ENCODE results near the gene CYP3A4.
"Not testable (repeated sequence)": the region's sequence is repeated elsewhere in the genome, so short reads cannot be mapped to it uniquely, and the experiment has no call there.

CYP3A4 gene

DNA sequence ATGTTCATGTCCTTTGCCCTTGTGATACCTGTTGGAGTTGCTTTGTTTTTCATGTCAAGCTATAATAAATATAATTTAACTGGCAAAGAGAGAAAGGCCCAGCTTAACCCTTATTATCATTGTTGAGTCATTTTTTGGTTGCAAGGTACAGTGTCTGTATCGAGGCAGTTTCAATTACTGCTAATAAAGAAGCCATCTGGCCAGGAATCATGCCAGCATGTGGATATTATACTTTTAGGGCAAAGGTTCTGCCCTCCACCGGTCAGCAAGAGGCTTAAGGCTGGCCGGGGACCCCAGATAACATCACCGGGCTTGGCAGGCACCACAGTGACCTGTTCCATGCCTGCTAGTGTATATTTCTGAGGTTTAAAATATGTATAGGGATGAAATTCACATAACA, 9.0 kb upstream of the CYP3A4 start:
- no peak for DNase-seq (ENCODE audit: low read depth, low spot score)

DNA sequence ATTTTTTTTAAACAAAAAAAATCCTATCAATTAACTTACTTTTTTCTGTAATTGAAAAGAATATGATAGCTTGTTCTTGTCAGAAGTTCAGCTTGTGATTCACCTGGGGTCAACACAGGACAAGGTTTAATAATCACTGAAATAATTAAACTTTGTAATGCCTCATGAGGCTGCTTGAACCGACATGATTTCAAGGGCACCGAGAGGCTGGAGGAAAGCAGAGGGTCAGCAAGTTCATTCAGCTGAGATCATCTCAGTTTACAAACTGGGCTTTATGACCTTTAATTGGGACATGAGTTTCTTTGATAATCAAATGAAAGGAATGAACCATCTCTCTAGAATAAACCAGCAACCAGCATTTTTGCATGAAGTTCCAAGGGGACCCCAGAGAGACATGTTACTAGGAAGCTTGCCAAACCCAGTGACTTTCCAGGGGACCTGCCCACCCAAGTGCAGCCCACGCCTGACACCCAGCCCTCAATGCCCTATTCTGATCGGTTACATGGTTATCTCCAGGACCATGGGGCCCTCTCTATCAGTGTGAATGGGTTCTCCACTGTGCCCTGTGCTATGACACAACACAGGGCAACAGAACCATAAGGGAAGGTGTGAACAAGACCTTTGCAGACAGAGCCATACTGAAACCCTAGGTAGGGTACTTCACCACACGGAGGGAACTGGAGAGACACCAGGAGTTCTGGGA, 7.8 kb upstream of the CYP3A4 start:
- DNase-seq (ENCODE audit: low read depth, low spot score): no peak

DNA sequence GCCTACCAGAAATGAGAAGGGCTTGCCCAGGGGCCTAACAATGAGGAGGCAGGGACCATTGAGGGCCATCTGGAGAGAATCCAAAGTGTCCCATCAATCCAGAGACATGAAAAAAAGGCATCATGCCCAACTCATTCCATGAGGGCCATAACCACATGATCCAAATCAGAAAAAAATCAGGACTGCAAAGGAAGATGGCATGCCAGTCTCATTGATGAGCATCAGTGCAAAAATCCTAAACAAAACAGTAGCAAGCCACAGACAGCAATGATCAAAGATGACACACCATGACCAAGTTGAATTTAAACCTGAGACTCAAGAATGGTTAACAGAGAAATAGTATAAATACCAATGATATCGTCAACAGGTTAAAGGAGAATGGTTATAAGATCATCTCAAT, 7.0 kb upstream of the CYP3A4 start:
- DNase-seq (ENCODE audit: low read depth, low spot score): no peak

DNA sequence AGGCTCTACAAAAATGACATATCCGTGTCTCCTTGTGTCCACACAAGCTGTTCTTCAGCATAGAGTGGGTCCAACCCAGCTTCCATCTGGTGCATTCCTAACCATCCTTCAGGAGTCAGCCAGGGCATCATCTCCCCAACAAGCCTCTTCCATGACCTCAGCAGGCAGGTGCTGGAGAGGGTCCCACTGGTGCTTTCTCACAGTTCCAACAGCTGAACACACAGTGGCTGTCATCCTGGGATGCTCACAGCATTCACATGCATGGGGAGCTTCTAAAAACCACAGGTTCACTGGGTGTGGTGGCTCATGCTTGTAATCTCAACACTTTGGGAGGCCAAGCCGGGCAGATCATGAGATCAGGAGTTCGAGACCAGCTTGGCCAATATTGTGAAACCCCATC, 6.4 kb upstream of the CYP3A4 start:
- no peak for DNase-seq (ENCODE audit: low read depth, low spot score)

DNA sequence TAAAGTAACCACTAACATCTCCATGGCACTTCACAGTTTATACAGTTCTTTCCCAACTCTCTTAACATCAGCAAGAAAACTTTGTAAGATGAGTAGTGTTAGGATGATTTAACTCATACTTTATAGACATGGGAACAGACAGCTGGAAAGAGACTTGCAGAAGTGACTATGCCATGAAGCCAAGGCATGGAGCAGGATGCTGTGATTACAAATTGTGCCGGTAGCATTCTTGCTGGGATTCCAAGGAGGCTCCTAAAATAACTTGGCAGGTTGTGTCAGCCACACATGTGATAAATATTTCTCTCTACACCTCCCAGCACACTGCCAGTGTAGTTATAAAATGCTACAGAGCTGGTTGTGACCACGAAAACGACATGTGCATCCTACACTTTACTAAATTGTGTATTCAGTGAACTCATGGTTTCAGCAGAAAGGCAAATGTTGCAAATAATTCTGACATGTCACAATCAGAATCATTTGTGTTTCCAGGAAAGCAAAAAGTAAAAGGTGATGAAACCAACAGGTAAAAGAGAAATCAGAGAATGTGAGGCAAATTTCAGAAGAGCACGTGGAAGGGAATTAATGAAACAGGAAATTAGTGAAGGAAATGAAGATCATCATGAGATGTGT, 5.6 kb upstream of the CYP3A4 start:
- no peak for DNase-seq (ENCODE audit: low read depth, low spot score)

DNA sequence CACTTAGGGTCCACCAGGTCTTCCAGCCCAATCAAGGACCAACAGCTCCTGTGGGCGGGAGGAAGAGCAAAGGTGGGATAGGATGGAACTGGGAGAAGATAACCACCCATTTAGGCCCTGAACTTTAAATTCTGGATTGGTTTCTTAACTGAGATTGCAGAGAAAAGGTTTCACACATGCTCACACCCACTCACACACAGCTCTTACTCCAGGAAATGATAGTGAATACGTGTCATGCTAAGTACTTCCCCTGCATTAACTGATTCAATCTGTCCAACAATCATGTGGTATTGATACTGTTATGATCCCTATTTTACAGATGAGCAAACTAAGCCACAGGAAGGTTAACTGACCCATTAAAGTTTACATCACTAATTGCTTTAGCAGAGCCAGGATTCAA, 4.6 kb upstream of the CYP3A4 start:
- no peak for DNase-seq (ENCODE audit: low read depth, low spot score)

DNA sequence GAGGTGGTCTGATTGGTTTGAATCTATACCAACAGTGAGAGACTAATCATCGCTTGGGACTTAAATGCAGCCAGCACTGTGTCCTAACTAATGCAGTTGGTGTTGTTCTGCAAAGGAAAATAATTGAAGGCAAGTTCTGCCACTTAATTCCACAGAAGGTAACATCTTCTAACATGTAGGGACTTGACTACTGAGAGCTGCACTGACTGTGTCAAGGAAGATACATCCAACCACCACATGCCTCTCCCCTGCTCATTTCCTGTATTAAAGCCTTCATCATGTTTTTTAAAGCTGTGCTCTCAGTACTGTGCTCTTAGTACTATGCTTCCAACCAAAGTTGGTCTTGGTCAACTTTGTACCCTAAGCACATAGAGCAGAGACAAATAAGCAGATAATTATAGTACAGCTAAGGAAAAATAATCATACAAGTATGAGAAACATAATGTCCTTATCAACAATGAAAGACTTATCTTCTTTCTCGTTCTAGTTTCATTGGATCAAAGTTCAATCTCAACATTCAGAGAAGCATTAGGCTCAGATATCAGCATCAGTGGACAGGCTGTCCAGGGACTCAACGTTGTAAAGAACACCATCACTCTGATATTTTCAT, 2.8 kb upstream of the CYP3A4 start:
- no peak for DNase-seq (ENCODE audit: low read depth, low spot score)

DNA sequence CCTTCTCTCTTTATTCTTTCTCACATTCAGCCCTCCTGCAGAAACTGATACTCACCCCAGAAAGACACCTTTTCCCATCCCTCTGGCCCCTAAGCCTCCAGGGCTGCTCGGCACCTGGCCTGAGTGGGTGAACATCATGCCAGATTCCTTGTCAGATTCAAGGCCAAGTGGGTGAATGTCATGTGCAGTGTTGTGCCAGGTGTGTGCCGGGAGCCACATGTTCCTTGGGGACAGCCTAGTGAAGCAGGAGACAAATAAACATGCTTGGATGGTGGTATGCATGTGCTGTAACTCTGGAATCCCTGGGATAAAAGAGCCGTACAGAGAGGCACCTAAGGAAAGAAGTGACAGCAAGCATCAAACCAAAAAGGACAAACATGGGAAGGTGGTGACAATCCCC, 1.7 kb upstream of the CYP3A4 start:
- not testable (repeated sequence) for DNase-seq (ENCODE audit: low read depth, low spot score)

DNA sequence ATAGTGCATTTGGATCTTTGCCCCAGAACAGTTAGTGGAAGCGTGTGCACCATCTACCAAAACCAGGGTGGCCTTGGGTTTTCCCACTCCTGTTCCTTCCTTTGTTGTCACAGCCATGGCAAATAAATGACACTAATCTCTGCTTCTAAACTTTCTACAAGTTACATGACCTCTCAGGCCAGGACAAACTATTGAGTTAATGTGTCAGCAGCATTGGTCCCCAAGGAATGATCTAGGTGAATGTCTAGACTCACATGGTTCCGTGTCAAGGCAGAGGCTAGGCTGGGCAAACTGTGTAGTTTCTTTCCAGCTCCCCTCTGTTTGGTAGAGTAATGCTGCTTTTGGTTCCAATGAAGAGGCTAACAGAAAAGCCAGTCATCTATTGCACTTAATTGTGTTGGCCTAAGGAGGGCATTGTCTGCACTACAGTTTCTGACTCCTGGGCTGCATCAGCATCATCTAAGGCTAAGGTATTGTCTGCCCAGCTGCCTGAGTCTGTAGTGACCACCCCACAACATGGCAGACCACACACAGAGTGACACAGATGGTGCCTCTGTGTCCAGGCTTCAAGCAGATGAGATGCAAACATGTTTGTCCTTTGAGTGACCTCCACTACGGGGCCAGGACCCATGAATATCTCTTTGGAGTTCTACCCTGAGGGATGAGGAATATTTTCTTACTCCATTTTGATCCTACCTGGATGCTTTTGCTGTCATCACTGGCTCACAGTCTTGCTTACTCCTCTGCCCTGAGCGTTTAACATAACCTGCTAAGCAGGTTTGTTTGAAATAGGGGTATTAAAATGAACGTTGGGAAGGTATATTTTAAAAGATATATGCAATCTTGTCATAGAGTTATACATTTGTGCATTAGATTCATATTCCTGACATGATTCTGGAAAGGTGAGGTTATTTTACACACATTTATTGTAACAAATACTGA, 1.7 kb downstream of the CYP3A4 start:
- DNase-seq (ENCODE audit: low read depth, low spot score): no peak

DNA sequence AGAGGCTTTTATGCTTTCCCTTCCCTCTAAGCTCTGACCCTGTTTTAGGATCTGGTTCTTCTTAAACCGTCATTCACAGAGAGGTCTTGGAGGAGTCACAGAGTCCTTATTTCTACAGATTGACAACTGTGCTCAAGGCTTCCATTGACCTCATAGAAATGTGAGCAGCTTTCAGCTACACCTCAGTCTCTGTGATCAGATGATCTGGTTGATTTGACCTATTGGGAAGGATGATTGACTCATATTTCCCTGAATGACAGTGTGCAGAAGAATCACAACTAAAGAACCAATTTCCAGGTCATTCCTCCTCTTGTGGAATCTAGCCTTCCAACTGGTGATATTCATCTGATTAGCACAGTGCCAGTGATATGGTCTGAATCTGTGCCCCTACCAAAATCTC, 3.4 kb downstream of the CYP3A4 start:
- DNase-seq (ENCODE audit: low read depth, low spot score): no peak

DNA sequence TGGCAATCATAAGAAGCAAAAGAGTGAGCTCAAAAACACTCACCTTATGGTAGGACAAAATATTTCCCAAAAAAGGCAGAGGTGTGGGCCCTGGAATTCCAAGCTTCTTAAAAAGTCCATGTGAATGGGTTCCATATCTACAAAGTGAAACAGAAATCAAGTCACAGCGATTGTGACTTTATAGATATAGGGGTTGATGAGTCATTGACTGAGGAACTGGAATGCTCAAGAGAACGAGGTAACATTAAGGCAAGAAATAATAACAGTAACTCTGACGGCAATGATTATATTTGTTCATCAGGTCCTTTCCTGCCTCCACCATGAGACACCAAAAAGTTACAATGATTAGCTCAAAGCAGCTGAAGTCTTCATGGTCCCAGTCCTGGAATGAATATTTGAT, 4.0 kb downstream of the CYP3A4 start:
- no peak for DNase-seq (ENCODE audit: low read depth, low spot score)

DNA sequence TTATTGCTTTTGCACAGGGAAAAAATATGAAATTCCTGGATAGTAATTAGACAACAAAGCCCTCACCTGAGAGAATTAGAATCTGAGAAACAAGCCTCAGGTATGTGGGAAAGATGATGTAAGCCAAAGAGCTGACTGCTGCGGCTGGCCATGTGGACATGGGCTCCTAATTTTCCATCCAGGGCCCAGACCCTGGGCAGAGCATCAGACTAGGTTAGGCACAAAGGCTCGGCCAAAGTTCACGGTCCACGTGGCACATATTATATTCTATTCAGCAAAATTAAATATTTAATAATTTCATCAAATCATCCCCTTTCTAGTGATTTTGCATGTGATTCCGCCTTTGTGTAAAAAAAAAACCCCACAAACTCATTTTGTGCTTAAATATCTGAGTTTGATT, 5.1 kb downstream of the CYP3A4 start:
- DNase-seq (ENCODE audit: low read depth, low spot score): no peak

DNA sequence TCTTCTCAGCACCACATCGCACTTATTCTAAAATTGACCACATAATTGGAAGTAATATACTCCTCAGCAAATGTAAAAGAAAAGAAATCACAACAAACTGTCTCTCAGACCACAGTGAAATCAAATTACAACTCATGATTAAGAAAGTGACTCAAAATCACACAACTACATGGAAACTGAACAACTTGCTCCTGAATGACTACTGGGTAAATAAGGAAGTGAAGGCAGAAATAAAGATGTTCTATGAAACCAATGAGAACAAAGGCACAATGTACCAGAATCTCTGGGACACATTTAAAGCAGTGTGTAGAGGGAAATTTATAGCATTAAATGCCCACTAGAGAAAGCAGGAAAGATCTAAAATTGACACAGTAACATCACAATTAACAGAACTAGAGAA, 10.6 kb downstream of the CYP3A4 start:
- DNase-seq (ENCODE audit: low read depth, low spot score): not testable (repeated sequence)

DNA sequence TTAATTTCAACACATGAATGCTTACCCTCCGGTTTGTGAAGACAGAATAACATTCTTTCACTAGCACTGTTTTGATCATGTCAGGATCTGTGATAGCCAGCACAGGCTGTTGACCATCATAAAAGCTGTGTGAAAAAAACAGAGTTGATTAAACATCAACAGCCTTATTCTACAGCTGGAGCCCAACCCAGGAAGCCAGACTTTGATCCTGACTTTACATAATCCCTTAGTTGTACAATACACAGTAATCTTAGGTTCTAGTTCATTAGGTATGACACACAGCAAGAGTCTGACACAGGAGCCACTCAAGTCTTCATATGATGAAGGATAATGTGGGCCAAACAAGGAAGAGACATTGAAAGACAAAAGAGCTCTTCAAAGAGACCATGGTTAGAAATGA, 11.4 kb downstream of the CYP3A4 start:
- no peak for DNase-seq (ENCODE audit: low read depth, low spot score)

DNA sequence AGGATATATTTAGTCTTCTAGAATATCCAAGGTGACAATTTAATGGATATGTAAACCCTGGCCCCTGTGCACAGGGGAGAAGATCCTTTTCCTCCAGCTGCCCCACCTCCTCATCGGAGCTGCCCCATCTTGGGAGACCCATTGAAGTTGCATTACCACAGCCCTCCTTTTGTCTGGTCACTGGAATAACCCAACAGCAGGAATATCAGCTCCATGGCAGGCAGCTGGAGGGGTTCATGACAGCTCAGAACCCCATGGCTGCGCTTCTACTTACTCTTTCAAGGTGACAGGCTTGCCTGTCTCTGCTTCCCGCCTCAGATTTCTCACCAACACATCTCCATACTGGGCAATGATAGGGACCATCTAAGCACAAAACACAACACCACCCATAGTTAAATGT, 14.5 kb downstream of the CYP3A4 start:
- not testable (repeated sequence) for DNase-seq (ENCODE audit: low read depth, low spot score)

DNA sequence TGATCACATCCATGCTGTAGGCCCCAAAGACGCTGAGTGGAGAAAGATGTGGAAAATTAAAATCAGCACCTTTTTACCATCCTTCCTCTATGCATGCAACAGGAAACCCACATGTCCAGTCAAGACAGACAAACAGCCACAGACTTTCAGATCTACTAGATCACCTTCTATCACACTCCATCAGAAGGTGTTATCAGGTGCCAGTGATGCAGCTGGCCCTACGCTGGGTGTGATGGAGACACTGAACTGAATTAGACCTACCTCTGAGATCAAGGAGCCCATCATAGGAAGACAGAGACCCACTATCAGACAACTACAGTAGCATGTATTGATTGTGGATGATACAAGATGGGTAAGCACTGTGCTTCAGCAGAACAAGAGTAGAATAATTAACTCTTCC, 15.5 kb downstream of the CYP3A4 start:
- no peak for DNase-seq (ENCODE audit: low read depth, low spot score)

DNA sequence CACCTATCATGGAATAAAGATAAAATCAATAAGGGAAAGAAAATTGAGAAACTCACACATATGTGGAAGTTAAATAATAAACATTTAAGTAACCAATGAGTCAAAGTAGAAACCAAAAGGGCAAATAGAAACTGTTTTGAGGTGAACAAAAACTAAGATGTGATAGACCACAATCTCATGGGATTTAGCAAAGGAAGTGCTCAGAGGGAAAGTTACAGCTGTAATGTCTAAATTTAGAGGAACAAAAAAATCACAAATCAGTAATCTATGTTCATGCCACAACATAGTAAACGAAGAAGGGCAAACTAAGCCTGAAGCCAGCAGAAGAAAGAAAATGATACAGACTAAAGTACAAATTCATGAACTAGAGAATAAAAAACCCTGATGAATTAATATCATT, 16.3 kb downstream of the CYP3A4 start:
- no peak for DNase-seq (ENCODE audit: low read depth, low spot score)

DNA sequence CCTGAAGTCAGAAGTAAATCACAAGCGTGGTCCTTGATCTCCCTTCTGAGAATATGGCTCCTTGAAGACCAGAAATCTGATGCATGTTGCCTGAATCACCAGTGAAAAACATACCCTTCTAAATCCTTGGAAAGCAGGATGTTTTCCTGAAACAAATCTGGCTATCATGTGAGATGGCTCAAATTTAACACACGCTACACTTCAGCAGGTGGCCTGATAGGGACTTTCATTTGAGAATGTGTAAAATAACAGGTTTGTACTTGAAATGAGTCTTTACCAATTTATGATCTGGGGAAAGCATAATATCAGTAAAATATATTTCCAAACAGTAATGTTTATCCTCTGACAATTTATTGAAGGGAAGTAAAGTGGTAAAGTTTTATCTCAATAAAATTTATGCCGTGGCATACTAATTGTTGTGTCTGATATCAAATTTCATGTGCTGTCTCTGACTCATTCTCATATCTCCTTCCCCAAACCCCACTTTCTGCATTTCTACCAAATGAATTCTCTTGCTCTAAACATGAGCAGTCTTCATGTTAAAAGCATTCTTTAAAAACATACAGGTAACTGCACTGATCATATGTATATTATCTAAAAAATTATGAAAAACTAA, 17.4 kb downstream of the CYP3A4 start:
- DNase-seq (ENCODE audit: low read depth, low spot score): no peak

DNA sequence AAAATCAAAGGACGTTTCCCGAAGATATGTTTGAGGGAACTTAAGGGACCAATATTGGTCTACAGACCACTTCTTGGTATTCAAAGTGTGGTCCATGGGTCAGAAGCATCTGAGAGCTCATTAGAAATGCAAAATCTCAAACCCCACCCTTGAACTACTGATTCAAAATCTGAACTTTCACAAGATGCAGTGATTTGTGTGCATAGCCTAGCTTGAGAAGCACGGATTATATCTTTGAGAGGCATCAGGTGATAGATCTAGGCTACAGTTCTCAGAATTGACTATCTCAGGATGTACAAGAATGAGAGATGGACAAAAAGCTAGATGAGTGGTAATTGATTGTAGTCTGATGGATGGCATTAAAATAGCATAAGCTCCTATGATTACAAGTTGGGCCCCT, 19.5 kb downstream of the CYP3A4 start:
- DNase-seq (ENCODE audit: low read depth, low spot score): no peak

DNA sequence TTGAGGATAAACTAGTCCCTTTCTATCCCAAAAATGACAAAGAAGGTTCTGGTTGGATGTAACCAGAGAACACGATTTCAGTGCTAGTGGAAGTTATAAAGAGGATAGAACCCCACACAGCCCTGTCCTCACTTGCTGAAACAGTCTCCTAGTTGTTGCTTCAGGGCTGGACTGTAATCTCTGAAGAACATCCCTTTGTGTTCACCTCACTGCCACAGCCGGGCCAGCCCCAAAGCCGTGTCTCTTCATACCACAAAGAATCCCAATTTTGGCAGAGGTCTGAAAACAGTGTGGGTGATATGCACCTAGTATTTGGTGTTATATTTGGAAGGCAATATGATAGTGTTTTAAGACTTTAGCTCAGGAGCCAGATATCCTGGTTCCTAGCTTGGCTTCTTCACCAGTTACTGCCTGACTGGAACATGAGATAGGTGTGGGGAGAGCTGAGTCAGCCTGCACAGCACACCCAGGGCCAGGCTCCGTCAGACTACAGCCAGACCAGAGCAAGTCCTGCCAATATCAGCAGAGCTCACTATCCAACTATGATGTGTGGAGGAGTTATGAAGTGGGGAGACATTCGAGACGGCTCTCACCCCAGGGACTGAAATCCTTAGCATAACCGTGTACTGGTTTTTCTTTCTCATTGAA, 21.2 kb downstream of the CYP3A4 start:
- DNase-seq (ENCODE audit: low read depth, low spot score): no peak

DNA sequence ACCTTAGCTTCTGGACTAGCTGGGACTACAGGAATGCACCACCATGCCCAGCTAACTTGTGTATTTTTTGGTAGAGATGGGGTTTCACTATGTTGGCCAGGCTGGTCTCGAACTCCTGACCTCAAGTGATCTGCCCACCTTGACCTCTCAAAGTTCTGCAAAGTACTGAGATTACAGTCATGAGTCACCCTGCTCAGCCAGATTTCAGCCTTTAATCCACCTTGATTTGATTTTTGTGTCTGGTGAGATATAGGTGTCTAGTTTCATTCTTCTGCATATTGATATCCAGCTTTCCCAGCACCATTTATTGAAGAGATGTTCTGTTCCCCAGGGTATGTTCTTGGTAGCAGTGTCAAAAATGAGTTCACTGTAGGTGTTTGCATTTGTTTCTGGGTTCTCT, 28.9 kb downstream of the CYP3A4 start:
- no peak for DNase-seq (ENCODE audit: low read depth, low spot score)

All from activated naive CD8-positive, alpha-beta T cell treated with anti-CD3 and anti-CD28 coated beads, Interleukin-2, amount 50 U/mL, for 16 hours (primary cell).